Endothelial cell of umbilical vein (primary cell): ENCODE data around the gene LIN28B. TPM values are rescaled to one million over a fixed set of nuclear protein-coding genes. Genes with fewer than 3 reads are reported as not detected.

Source experiments
- BruUV-seq: library from RNA; stranded (reverse); fragments of 400-500 nt; replicated peaks from 2 replicates; lab custom pipeline; 2021; lab: Mats Ljungman, UMichigan
- CTCF ChIA-PET: fragments of 300-600, 350-600 bp; sonication (Branson Sonifier 250); formaldehyde crosslinking; loops from one replicate; lab custom pipeline; 2021; ENCODE audit warnings: antibody characterized with exemption, inconsistent platforms; lab: Charles Lee
- POLR2A ChIA-PET: fragments of 300-600, 350-600 bp; sonication (Branson Sonifier 250); formaldehyde crosslinking; loops from one replicate; lab custom pipeline; 2021; ENCODE audit warnings: antibody characterized with exemption, inconsistent platforms; lab: Charles Lee
- DNase-seq: peaks from one replicate; pipeline ENCODE4 v3.0.0-alpha.2; 2011; ENCODE audit warnings: low read depth, low spot score
- FAIRE-seq: peaks from 2 replicates; lab custom pipeline; 2011; peaks lifted over from hg19 to GRCh38; lab: Jason Lieb, UNC
- H2AFZ ChIP-seq: 2 replicates; pipeline ENCODE4 v1.6.0; 2012; ENCODE audit warnings: low read depth, low read length, control low read depth, inconsistent platforms
- H3K27ac ChIP-seq: 2 replicates; pipeline ENCODE4 v1.5.1; 2011; ENCODE audit warnings: low read depth, mild to moderate bottlenecking, control low read depth, low read length, moderate library complexity; ENCODE audit not compliant: insufficient read depth
- H3K27me3 ChIP-seq, 2 experiments: 2 replicates each; pipeline versions ENCODE4 v1.6.0 to v1.6.1; 2011; ENCODE audit warnings: low read length in 2 of 2, mixed read lengths in 1 of 2; ENCODE audit not compliant: control insufficient read depth in 2 of 2, insufficient read depth in 2 of 2
- H3K36me3 ChIP-seq, 2 experiments: 2 replicates in 1 of 2; 3 replicates in 1 of 2; pipeline ENCODE4 v1.5.1; 2011; ENCODE audit warnings: low read length in 2 of 2, mild to moderate bottlenecking in 1 of 2, moderate library complexity in 1 of 2; ENCODE audit not compliant: control insufficient read depth in 2 of 2, insufficient read depth in 2 of 2; ENCODE audit errors: extremely low read depth in 1 of 2
- H3K4me1 ChIP-seq: 3 replicates; pipeline ENCODE4 v1.5.1; 2011; ENCODE audit warnings: mild to moderate bottlenecking, low read length; ENCODE audit not compliant: control insufficient read depth, insufficient read depth; ENCODE audit errors: extremely low read depth
- H3K4me2 ChIP-seq: 2 replicates; pipeline ENCODE4 v1.6.1; 2011; ENCODE audit warnings: low read length, control low read depth, mixed read lengths; ENCODE audit not compliant: insufficient read depth
- H3K4me3 ChIP-seq, 3 experiments: fragments of 200-600 bp in 1 of 3; sonication (generic), shearing (Covaris generic) in 1 of 3; replicated peaks in 1 of 3; 2 replicates each; pipeline ENCODE4 v1.5.1; 2011 to 2016; ENCODE audit warnings: control low read depth in 3 of 3, low read length in 3 of 3, mild to moderate bottlenecking in 2 of 3, inconsistent platforms in 1 of 3, low read depth in 1 of 3, moderate library complexity in 1 of 3; ENCODE audit not compliant: insufficient read depth in 1 of 3
- H3K79me2 ChIP-seq: 2 replicates; pipeline ENCODE4 v1.6.0; 2012; ENCODE audit warnings: low read length, inconsistent platforms; ENCODE audit not compliant: control insufficient read depth, insufficient read depth
- H3K9ac ChIP-seq: replicated peaks from 2 replicates; pipeline ENCODE3; 2011; ENCODE audit warnings: low read length, control low read depth; ENCODE audit not compliant: insufficient read depth; ENCODE audit errors: extremely low read depth
- H3K9me1 ChIP-seq: replicated peaks from 3 replicates; pipeline ENCODE4 v1.6.0; 2011; ENCODE audit warnings: mild to moderate bottlenecking, low read length; ENCODE audit not compliant: control insufficient read depth, insufficient read depth; ENCODE audit errors: extremely low read depth
- H3K9me3 ChIP-seq: replicated peaks from 2 replicates; pipeline ENCODE4 v1.5.1; 2012; ENCODE audit warnings: low read length, inconsistent platforms; ENCODE audit not compliant: control insufficient read depth, insufficient read depth
- H4K20me1 ChIP-seq: replicated peaks from 2 replicates; pipeline ENCODE3; 2011; ENCODE audit warnings: mild to moderate bottlenecking, low read length; ENCODE audit not compliant: control insufficient read depth, insufficient read depth; ENCODE audit errors: extremely low read depth
- CTCF ChIP-seq, 2 donors: IDR thresholded peaks; 1 replicate in 1 of 2; 2 replicates in 1 of 2; pipeline ENCODE4 v1.5.1; 2011; ENCODE audit warnings: low read length in 2 of 2, mild to moderate bottlenecking in 2 of 2, moderate library complexity in 2 of 2, control low read depth in 1 of 2, inconsistent platforms in 1 of 2, low read depth in 1 of 2; ENCODE audit not compliant: insufficient read depth in 1 of 2; ENCODE audit errors: extremely low read depth in 1 of 2
- EZH2 ChIP-seq: IDR thresholded peaks from 2 replicates; pipeline ENCODE4 v1.6.1; 2012; ENCODE audit warnings: borderline replicate concordance, low read depth, mild to moderate bottlenecking, moderate library complexity, low read length, inconsistent platforms; ENCODE audit not compliant: severe bottlenecking
- FOS ChIP-seq: IDR thresholded peaks from 2 replicates; pipeline ENCODE4 v1.6.1; 2011; ENCODE audit warnings: mild to moderate bottlenecking, low read length, moderate library complexity, borderline replicate concordance; ENCODE audit not compliant: insufficient read depth
- GATA2 ChIP-seq: IDR thresholded peaks from 2 replicates; pipeline ENCODE4 v1.7.0; 2011; ENCODE audit warnings: low read depth, mild to moderate bottlenecking, moderate library complexity, mixed read lengths, low read length; ENCODE audit not compliant: insufficient read length, insufficient read depth
- JUN ChIP-seq: IDR thresholded peaks from 2 replicates; pipeline ENCODE4 v1.6.1; 2011; ENCODE audit warnings: borderline replicate concordance, low read depth; ENCODE audit not compliant: insufficient read length, insufficient read depth
- MAX ChIP-seq: IDR thresholded peaks from 2 replicates; pipeline ENCODE4 v1.6.1; 2011; ENCODE audit not compliant: insufficient read depth, insufficient read length
- MYC ChIP-seq: IDR thresholded peaks from one replicate; pipeline ENCODE4 v1.6.1; 2011; ENCODE audit warnings: mild to moderate bottlenecking, low read depth, low read length
- POLR2A ChIP-seq: IDR thresholded peaks from 2 replicates; pipeline ENCODE4 v1.6.1; 2012; ENCODE audit warnings: low read depth, mild to moderate bottlenecking, control low read depth, low read length
- POLR2AphosphoS5 ChIP-seq: IDR thresholded peaks from 2 replicates; pipeline ENCODE4 v1.6.1; 2012; ENCODE audit warnings: low read depth, mild to moderate bottlenecking, control low read depth, low read length, moderate library complexity; ENCODE audit not compliant: insufficient read depth
- dilution Hi-C: fragments of 300-500 bp; cut with MboI; formaldehyde crosslinking; loops from one replicate; pipeline ENCODE4 v1.15.0; 2019; ENCODE audit warnings: low sequenced_read_pairs; ENCODE audit not compliant: extremely low pct_ligation_motif_present
- intact Hi-C: fragments of 100-400 bp; cut with micrococcal nuclease; formaldehyde crosslinking; loops from one replicate; pipeline ENCODE4 v1.10.0; 2022
- polyA plus RNA-seq, 4 experiments: library from polyadenylated mRNA; depleted of rRNA in 3 of 4; stranded (reverse) in 3 of 4; unstranded in 1 of 4; fragments of >200 nt; gene quantifications; 2 replicates each; pipeline versions ENCODE4 v1.2.1 to v1.2.3, GENCODE V29; 2011 to 2012; ENCODE audit warnings: missing spikeins in 1 of 4
- total RNA-seq: library from RNA; stranded (reverse); gene quantifications from 2 replicates; pipeline ENCODE4 v1.2.3, GENCODE V29; 2021

The LIN28B gene
- total and polyA plus RNA-seq, 2 donors (not counting 3 experiments of a cell fraction or from before 2014, with no cell fraction given), result not detected

- CTCF ChIA-PET, result interaction anchor here (0.9 to 3.5 kb wide), 4 partner anchors 12 to 44 kb away, joined by 4 to 16 read pairs (median 5); no protein-coding TSS in a partner anchor
- no TSS peak for BruUV-seq
- dilution Hi-C loops, result no loop called here
Observed at GRCh38 chr6:105043979-105044378, 87.1 kb downstream of the LIN28B start.

GRCh38 chr6:105045526-105045925, 88.6 kb downstream of the LIN28B start:
- H3K4me2 ChIP-seq, result no peak overlapping the region
- ChIA-PET CTCF (no interaction called here), POLR2A (no interaction called here)
- H3K27me3 ChIP-seq, result no peaks in the 10 kb centered on the region
- TF ChIP-seq FOS (peak; percentile 80), POLR2AphosphoS5 (peak; percentile 42), MAX (no peak), JUN (peak; percentile 83), MYC (no peak), GATA2 (peak; percentile 10), CTCF (IDR thresholded peaks at IDR 0.05; ENCODE audit: extremely low read depth in 1 of 2, insufficient read depth in 1 of 2, low read depth in 1 of 2, low read length in 2 of 2) (no peak), EZH2 (no peak)
- H3K36me3 ChIP-seq, result no peaks in the 10 kb centered on the region
- H3K9ac ChIP-seq, result no peak overlapping the region
- BruUV-seq, result no TSS peak
- DNase-seq, result peak; percentile 84
- H4K20me1 ChIP-seq, result no peaks in the 10 kb centered on the region
- H2AFZ ChIP-seq, result no peak overlapping the region
- no peaks in the 10 kb centered on the region for H3K9me1 ChIP-seq
- no peaks in the 10 kb centered on the region for H3K9me3 ChIP-seq
- dilution Hi-C loops, result no loop called here
- peak; percentile 92 for FAIRE-seq
- no peak overlapping the region for H3K4me3 ChIP-seq
- peaks cover 6% of the 10 kb centered on the region for H3K4me1 ChIP-seq
- intact Hi-C loops, result no loop called here
- H3K79me2 ChIP-seq, result no peaks in the 10 kb centered on the region
- peak overlapping the region; percentile 78 for H3K27ac ChIP-seq

More at GRCh38 chr6:105043979-105044378, 87.1 kb downstream of the LIN28B start:
- Histone ChIP-seq H2AFZ (no peak overlapping the region), H3K9me3 (no peaks in the 10 kb centered on the region), H3K9ac (no peak overlapping the region), H3K27ac (no peak overlapping the region), H3K4me2 (no peak overlapping the region), H3K79me2 (no peaks in the 10 kb centered on the region), H3K9me1 (no peaks in the 10 kb centered on the region), H3K4me1 (peaks cover 6% of the 10 kb centered on the region), H3K4me3 (no peak overlapping the region), H3K27me3 (no peaks in the 10 kb centered on the region), H4K20me1 (no peaks in the 10 kb centered on the region), H3K36me3 (no peaks in the 10 kb centered on the region)
- intact Hi-C loops, result no loop called here
- DNase-seq (no peak), FAIRE-seq (no peak)
- TF ChIP-seq POLR2AphosphoS5, result no peak
- no peak for TF ChIP-seq POLR2A
- TF ChIP-seq GATA2, result no peak
- POLR2A ChIA-PET, result no interaction called here
